Forelimb muscle (tissue), 1 donor: Measurements from ENCODE around the gene KLF15. TPM values are rescaled to one million over a fixed set of nuclear protein-coding genes. Genes with fewer than 3 reads are reported as not detected.

Source experiments
- DNase-seq: peaks from one replicate; pipeline ENCODE4 v3.0.0-alpha.2; 2013; ENCODE audit warnings: low read depth
- polyA plus RNA-seq: library from polyadenylated mRNA; unstranded; fragments of 120-200 nt; gene quantifications from one replicate; pipeline ENCODE4 v1.2.1, GENCODE V29; 2013; ENCODE audit not compliant: insufficient read length

The KLF15 gene
- polyA plus RNA-seq, 1 donor = 1.7 TPM

GRCh38 chr3:126320517-126321293 lies 36.5 kb downstream of the KLF15 start:
- DNase-seq = no peak

GRCh38 chr3:126319701-126320295 lies 37.4 kb downstream of the KLF15 start:
- DNase-seq = no peak

GRCh38 chr3:126317029-126317996 lies 39.9 kb downstream of the KLF15 start:
- no peak for DNase-seq

GRCh38 chr3:126316501-126316939 lies 40.7 kb downstream of the KLF15 start:
- no peak for DNase-seq

GRCh38 chr3:126316031-126316461 lies 41.2 kb downstream of the KLF15 start:
- DNase-seq = no peak

- no peak for DNase-seq
Measured at GRCh38 chr3:126314790-126315658, 42.2 kb downstream of the KLF15 start.

GRCh38 chr3:126314305-126314789 lies 42.9 kb downstream of the KLF15 start:
- no peak for DNase-seq

- DNase-seq = no peak
Measured at GRCh38 chr3:126313580-126314304, 43.5 kb downstream of the KLF15 start.

GRCh38 chr3:126313166-126313565 lies 44.0 kb downstream of the KLF15 start:
- no peak for DNase-seq

GRCh38 chr3:126312341-126312740 lies 44.9 kb downstream of the KLF15 start:
- DNase-seq = no peak

- no peak for DNase-seq
Measured at GRCh38 chr3:126311338-126311978, 45.8 kb downstream of the KLF15 start.

- no peak for DNase-seq
Measured at GRCh38 chr3:126310816-126311215, 46.4 kb downstream of the KLF15 start.

GRCh38 chr3:126309861-126310655 lies 47.1 kb downstream of the KLF15 start:
- no peak for DNase-seq

GRCh38 chr3:126309165-126309564 lies 48.0 kb downstream of the KLF15 start:
- DNase-seq = no peak

- DNase-seq = no peak
Measured at GRCh38 chr3:126308394-126309125, 48.6 kb downstream of the KLF15 start.

- no peak for DNase-seq
Measured at GRCh38 chr3:126307591-126308393, 49.4 kb downstream of the KLF15 start.

- DNase-seq = no peak
Measured at GRCh38 chr3:126306888-126307482, 50.2 kb downstream of the KLF15 start.
